Measurements from ENCODE around the gene C11orf91.
"Not testable (repeated sequence)": the region's sequence is repeated elsewhere in the genome, so short reads cannot be mapped to it uniquely, and the experiment has no call there.

DNA sequence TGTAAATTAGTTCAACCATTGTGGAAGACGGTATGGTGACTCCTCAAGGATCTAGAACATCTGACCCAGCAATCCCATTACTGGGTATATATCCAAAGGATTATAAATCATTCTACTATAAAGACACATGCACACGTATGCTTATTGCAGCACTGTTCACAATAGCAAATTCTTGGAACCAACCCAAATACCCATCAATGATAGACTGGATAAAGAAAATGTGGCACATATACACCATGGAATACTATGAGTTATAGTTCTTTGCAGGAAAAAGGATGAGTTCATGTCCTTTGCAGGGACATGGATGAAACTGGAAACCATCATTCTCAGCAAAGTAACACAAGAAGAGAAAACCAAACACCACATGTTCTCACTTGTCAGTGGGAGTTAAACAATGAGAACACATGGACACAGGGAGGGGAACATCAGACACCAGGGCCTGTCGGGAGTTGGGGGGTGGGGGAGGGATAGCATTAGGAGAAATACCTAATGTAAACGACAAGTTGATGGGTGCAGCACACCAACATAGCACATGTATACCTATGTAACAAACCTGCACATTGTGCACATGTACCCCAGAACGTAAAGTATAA lies 28.5 kb upstream of the C11orf91 start:
- TF ChIP-seq POLR2AphosphoS5 (IDR thresholded peaks at IDR 0.05; ENCODE audit: low read depth, low read length); POLR2A (IDR thresholded peaks at IDR 0.05; ENCODE audit: low read depth, low read length); TAF1 (IDR thresholded peaks at IDR 0.05; ENCODE audit: borderline replicate concordance, low read depth, low read length): not testable (repeated sequence)

Data from GM12892 (cell line).